Measurements from ENCODE around the gene SPANXC.
"Not testable (repeated sequence)": the region's sequence is repeated elsewhere in the genome, so short reads cannot be mapped to it uniquely, and the experiment has no call there.

Gene SPANXC, protein sequence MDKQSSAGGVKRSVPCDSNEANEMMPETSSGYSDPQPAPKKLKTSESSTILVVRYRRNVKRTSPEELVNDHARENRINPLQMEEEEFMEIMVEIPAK
- total RNA-seq = 0 reads per million in 2 donors

DNA sequence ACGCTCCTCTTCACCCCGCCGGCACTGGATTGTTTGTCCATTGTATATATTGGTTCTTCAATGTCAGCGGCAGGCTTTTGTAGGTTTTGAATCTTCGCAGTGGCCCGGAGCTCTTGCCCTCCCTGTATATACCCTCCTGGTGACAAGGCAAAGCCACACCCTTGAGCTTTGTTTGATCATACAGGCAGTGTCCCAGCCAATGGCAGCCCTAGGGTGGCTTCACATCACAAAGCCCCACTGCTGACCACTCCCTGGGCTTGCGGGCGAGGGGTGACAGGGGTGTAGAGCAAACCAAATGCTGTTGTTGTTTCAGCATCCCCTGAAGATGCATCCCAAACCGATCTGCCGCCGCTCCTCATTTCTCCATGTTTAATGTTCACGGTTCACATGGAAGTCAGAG is at the start of gene SPANXC:
SPANXC (minus strand) TSS at position 101 of the 400 bp plus-strand sequence; CDS start at position 41, 60 bp downstream.
- DNase-seq = not testable (repeated sequence)

DNA sequence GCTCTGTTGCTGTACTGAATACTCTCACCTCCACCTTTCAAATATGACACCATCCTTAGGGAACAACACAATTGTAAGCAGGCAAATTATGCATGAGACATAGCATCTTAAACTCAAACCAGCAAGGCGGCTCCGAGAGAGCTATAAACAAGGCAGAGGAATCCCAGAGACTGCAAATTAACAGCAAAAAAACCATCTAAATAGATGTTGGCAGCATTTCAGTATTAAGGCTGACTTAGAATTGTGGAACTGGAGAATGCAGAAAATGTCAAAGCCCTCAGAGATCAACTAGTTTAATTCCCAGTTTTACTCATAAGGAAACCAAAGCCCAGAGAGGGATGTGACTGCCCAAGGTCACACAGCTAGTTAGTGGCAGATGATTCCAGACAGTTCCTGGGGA is 37.2 kb upstream of the SPANXC start:
- no peak for DNase-seq

DNA sequence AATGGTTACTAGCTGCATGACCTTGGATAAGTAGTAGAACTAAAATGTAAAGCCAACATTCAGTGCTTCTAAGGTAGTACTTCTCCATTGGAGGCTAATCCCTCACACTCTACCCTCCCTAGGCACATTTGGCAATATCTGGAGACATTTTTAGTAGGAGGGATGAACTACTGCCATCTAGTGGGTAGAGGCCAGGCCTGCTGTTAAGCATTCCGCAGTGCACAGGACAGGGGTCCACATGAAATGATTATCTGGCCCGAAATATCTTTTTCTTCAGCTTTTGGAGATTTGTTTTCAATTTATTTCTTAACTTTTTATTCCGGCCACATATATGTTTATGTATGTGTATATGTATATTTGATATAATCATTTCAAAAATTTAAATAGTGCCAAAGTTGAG is 36.0 kb upstream of the SPANXC start:
- DNase-seq = no peak

DNA sequence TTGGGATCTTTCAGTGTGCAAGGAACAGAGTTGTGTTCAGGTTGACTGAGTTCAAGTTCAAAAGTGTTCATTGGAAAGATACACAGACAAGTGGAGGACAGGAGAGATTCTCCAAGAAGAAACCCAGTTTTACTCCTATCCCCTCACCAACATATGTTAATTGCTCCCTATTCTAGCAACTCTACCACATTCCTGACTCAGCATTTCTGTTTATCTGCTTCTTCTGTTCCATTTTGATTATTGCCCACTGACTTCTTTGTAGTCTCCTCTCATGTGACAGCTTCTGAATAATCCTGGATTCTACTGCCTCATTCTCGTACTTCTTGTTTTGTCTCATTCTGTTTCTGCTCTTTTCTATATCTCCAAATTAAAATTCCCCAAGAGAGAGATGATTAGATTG is 15.8 kb upstream of the SPANXC start:
- no peak for DNase-seq

DNA sequence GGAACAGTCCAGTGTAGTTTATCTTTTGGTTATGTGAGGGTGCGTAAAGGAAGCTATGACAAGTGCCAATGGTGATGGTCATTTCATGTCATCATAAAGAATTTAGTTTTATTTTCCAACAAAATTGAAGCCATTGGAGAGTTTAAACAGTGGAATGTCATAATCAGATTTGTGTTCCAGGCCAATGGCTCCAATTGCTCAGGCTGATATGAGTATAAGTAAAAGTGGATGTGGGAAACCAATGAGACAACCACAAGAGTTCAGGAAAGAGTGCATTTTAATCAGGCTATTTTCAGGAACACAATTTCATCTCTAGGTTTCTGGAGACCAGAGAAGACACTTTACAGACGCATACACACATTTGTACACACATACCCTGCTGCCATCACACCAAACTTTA is 20.7 kb downstream of the SPANXC start:
- no peak for DNase-seq

DNA sequence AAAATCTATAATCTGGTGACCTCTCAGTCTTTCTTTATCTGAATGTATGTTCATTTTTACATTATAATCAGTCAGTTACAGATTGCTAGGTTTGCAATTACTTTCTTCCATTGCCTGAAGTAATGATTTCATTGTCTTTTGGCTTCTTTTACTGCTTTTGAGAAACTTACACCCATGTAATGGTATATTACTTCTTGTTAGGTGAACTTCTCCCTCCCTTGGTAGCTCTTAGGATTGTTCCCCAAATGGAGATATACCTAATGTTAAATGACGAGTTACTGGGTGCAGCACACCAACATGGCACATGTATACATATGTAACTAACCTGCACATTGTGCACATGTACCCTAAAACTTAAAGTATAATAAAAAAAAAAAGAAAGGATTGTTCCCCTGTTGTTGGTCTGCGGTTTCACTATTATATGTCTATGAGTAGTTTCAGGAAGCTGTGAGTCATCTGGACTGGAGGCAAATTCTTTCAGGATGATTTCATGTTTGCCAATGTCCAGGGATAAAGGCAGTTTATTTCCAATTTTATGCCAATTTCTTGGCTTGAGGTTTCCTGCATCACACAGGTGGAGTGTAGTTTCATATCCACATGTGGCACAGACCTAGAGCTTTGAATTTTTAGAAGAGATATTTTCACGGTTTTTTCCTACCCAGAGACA is 21.8 kb downstream of the SPANXC start:
- DNase-seq = no peak

DNA sequence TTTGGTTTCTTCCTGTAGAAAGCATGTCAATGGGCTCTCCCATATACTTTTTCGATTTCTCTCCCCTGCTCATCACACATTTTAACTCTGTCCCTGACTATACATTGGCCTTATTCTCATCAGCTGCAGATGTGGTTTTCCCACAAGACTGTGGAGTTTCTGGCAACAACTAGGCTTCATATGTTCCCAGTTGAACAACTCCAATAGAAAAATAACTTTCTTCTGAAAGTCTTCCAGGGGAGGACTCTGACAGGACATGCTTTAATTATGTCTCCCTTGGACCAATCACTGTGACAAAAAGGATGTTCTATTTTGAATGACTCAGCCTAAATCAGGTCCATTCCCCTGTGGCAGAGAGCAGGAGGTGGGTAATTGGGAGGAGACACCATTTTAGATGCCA is 28.1 kb downstream of the SPANXC start:
- no peak for DNase-seq

DNA sequence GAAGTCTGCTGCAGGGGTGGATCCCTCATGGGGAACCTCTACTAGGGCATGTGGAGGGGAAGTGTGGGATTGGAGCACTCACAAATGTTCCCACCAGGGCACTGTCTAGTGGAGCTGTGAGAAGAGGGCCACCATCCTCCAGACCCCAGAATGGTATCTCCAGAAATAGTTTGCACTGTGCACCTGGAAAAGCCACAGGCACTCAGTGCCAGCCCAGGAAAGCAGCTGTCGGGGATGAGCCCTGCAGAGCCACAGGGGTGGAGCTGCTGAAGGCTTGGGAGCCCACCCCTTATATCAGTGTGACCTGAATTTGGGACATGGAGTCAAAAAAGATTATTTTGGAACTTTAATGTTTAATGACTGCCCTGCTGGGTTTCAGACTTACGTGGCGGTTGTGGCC is 40.4 kb downstream of the SPANXC start:
- no peak for DNase-seq

Measured in activated gamma-delta T cell (primary cell).